Liver (tissue), 9 donors: ENCODE data around the gene MOSPD3. TPM values are rescaled to one million over a fixed set of nuclear protein-coding genes. Genes with fewer than 3 reads are reported as not detected.

Experiments used
- DNase-seq: peaks from one replicate; pipeline ENCODE4 v3.0.0-alpha.2; 2017; ENCODE audit warnings: low spot score
- H3K27ac ChIP-seq, 2 donors: one replicate each; pipeline ENCODE4 v1.7.0; 2013; ENCODE audit warnings: inconsistent platforms in 2 of 2, low read length in 2 of 2, control low read depth in 1 of 2, low read depth in 1 of 2, mild to moderate bottlenecking in 1 of 2
- H3K27me3 ChIP-seq, 4 donors: one replicate each; pipeline versions ENCODE4 v1.6.1 to v1.7.0; 2013; ENCODE audit warnings: low read length in 3 of 4, inconsistent platforms in 1 of 4, mild to moderate bottlenecking in 1 of 4, moderate library complexity in 1 of 4; ENCODE audit not compliant: control insufficient read depth in 4 of 4, insufficient read depth in 4 of 4
- H3K36me3 ChIP-seq, 4 donors: one replicate each; pipeline versions ENCODE4 v1.6.1 to v1.7.0; 2013; ENCODE audit warnings: low read length in 3 of 4, mild to moderate bottlenecking in 3 of 4, low read depth in 1 of 4, moderate library complexity in 1 of 4; ENCODE audit not compliant: control insufficient read depth in 4 of 4, insufficient read depth in 3 of 4
- H3K4me1 ChIP-seq, 4 donors: one replicate each; pipeline versions ENCODE4 v1.6.1 to v1.7.0; 2013; ENCODE audit warnings: low read length in 3 of 4, mild to moderate bottlenecking in 3 of 4, moderate library complexity in 1 of 4; ENCODE audit not compliant: control insufficient read depth in 4 of 4, insufficient read depth in 4 of 4
- H3K4me3 ChIP-seq, 3 donors: one replicate each; pipeline versions ENCODE4 v1.6.1 to v1.7.0; 2013; ENCODE audit warnings: low read length in 3 of 3, control low read depth in 1 of 3, low read depth in 1 of 3, mild to moderate bottlenecking in 1 of 3
- H3K9ac ChIP-seq, 2 donors: one replicate each; pipeline ENCODE4 v1.7.0; 2013; ENCODE audit warnings: low read length in 2 of 2, mild to moderate bottlenecking in 2 of 2, moderate library complexity in 2 of 2, control low read depth in 1 of 2, low read depth in 1 of 2
- H3K9me3 ChIP-seq, 4 donors: one replicate each; pipeline versions ENCODE4 v1.6.1 to v1.7.0; 2013; ENCODE audit warnings: low read length in 3 of 4; ENCODE audit not compliant: control insufficient read depth in 4 of 4
- EGR1 ChIP-seq, 2 donors: IDR thresholded peaks; 2 replicates each; pipeline ENCODE4 v1.6.1; 2016 to 2018; ENCODE audit warnings: antibody characterized with exemption in 2 of 2, low read depth in 2 of 2
- FOXA1 ChIP-seq: IDR thresholded peaks from 2 replicates; pipeline ENCODE4 v1.6.1; 2016; ENCODE audit warnings: antibody characterized with exemption
- HNF4A ChIP-seq, 2 donors: conservative IDR thresholded peaks; 2 replicates each; pipeline ENCODE4 v1.6.1; 2016; ENCODE audit warnings: antibody characterized with exemption in 2 of 2, mild to moderate bottlenecking in 2 of 2
- HNF4G ChIP-seq: IDR thresholded peaks from 2 replicates; pipeline ENCODE4 v1.6.1; 2016; ENCODE audit warnings: antibody characterized with exemption
- JUND ChIP-seq, 2 donors: IDR thresholded peaks; 2 replicates each; pipeline ENCODE4 v1.6.1; 2016; ENCODE audit warnings: antibody characterized with exemption in 2 of 2
- NR2F2 ChIP-seq: IDR thresholded peaks from 2 replicates; pipeline ENCODE4 v1.6.1; 2016; ENCODE audit warnings: antibody characterized with exemption
- RAD21 ChIP-seq, 2 donors: IDR thresholded peaks; 2 replicates each; pipeline ENCODE4 v1.6.1; 2016; ENCODE audit warnings: antibody characterized with exemption in 2 of 2, mild to moderate bottlenecking in 2 of 2
- RXRA ChIP-seq, 2 donors: IDR thresholded peaks; 2 replicates each; pipeline ENCODE4 v1.6.1; 2017 to 2018; ENCODE audit warnings: antibody characterized with exemption in 2 of 2, mild to moderate bottlenecking in 1 of 2
- SP1 ChIP-seq: IDR thresholded peaks from 2 replicates; pipeline ENCODE4 v1.6.1; 2018; ENCODE audit warnings: antibody characterized with exemption, mild to moderate bottlenecking
- TAF1 ChIP-seq: conservative IDR thresholded peaks from 2 replicates; pipeline ENCODE4 v1.6.1; 2016; ENCODE audit warnings: antibody characterized with exemption, mild to moderate bottlenecking
- WGBS: extraction: QIAGEN DNeasy Blood & Tissue Kit; methylation state at CpG from one replicate; pipeline ENCODE4 v1.1.7; 2013; 5-methylcytosine and 5-hydroxymethylcytosine counted together
- polyA plus RNA-seq, 2 donors: library from polyadenylated mRNA; stranded (reverse) in 1 of 2; unstranded in 1 of 2; fragments of 200-250 nt in 1 of 2; fragments of >200 nt in 1 of 2; fragmentation: Nextera tagmentation in 1 of 2; extraction: Ambion mirVana in 1 of 2; gene quantifications; one replicate each; pipeline versions ENCODE4 v1.2.1 to v1.2.3, GENCODE V29; 2013 to 2015
- total RNA-seq, 2 donors: library from RNA; depleted of rRNA; stranded (reverse); fragments of >200 nt; gene quantifications; one replicate each; pipeline ENCODE4 v1.2.3, GENCODE V29; 2014
- TF ChIP-seq, protein P1 (sequence below): IDR thresholded peaks from 2 replicates; pipeline ENCODE4 v1.6.1; 2016; ENCODE audit warnings: antibody characterized with exemption, mild to moderate bottlenecking
- TF ChIP-seq, protein P2 (sequence below): fragments of 150-350 bp; IDR thresholded peaks from 2 replicates; pipeline ENCODE4 v1.5.1; 2017; ENCODE audit warnings: improper control_type of control experiment, low read depth, low read length; ENCODE audit not compliant: missing input control
- TF ChIP-seq, protein P3 (sequence below): IDR thresholded peaks from 2 replicates; pipeline ENCODE4 v1.6.1; 2016; ENCODE audit warnings: antibody characterized with exemption
- donor health status: healthy.
- donor health status: healthy.
- donor health status: healthy.
- donor health status: healthy.
- donor health status: healthy.

Gene MOSPD3
- total and polyA plus RNA-seq, 4 donors = 3.5 to 15.7 (median 8.6) TPM

DNA sequence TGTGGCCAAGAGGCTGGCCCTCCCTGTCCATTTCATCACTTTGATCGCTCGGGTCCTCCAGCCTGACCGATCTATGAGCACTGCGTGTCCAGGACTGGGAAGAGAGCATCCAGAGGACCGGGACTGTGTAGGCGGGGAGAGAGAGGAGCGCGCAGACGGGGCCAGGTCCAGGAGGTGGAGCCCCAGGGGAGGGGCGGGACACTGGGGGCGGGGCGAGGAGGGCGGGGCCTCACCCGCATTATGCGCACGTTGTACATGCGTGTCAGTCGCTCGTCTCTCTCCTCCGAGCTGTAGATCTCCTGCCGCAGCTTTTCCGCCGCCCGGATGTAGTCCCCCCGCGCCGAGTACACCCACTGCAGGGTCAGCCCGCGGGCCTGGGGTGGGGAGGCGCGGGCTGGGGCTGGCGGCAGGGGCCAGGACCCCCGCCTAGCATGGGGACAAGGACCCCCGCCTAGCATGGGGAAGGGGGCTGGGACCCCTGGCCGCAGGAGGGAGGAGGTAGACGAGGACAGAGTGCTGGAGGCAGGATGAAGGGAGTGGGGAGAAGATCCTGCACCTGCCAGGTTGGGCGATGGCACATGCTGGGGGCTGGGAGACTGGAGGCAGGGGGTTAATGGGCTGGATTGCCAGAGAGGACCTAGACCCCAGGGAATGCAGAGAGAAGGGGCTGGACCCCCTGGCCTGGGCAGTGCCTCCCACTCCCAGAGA is 14.3 kb downstream of the MOSPD3 start:
- peaks cover 2 to 48% (median 37%) of the 10 kb centered on the region in 4 donors for H3K4me1 ChIP-seq
- H3K9me3 ChIP-seq = no peaks in the 10 kb centered on the region
- TF ChIP-seq FOXA1 (no peak), RAD21 (IDR thresholded peaks at IDR 0.05) (peak; percentile 22 to 32), RXRA (IDR thresholded peaks at IDR 0.05) (peak in 1 of 2 donors; percentile 31), SP1 (peak; percentile 25), HNF4A (conservative IDR thresholded peaks at IDR 0.05) (peak in 1 of 2 donors; percentile 63)
- TF ChIP-seq, protein P1, sequence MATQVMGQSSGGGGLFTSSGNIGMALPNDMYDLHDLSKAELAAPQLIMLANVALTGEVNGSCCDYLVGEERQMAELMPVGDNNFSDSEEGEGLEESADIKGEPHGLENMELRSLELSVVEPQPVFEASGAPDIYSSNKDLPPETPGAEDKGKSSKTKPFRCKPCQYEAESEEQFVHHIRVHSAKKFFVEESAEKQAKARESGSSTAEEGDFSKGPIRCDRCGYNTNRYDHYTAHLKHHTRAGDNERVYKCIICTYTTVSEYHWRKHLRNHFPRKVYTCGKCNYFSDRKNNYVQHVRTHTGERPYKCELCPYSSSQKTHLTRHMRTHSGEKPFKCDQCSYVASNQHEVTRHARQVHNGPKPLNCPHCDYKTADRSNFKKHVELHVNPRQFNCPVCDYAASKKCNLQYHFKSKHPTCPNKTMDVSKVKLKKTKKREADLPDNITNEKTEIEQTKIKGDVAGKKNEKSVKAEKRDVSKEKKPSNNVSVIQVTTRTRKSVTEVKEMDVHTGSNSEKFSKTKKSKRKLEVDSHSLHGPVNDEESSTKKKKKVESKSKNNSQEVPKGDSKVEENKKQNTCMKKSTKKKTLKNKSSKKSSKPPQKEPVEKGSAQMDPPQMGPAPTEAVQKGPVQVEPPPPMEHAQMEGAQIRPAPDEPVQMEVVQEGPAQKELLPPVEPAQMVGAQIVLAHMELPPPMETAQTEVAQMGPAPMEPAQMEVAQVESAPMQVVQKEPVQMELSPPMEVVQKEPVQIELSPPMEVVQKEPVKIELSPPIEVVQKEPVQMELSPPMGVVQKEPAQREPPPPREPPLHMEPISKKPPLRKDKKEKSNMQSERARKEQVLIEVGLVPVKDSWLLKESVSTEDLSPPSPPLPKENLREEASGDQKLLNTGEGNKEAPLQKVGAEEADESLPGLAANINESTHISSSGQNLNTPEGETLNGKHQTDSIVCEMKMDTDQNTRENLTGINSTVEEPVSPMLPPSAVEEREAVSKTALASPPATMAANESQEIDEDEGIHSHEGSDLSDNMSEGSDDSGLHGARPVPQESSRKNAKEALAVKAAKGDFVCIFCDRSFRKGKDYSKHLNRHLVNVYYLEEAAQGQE = peak; percentile 64
- TF ChIP-seq, protein P2, sequence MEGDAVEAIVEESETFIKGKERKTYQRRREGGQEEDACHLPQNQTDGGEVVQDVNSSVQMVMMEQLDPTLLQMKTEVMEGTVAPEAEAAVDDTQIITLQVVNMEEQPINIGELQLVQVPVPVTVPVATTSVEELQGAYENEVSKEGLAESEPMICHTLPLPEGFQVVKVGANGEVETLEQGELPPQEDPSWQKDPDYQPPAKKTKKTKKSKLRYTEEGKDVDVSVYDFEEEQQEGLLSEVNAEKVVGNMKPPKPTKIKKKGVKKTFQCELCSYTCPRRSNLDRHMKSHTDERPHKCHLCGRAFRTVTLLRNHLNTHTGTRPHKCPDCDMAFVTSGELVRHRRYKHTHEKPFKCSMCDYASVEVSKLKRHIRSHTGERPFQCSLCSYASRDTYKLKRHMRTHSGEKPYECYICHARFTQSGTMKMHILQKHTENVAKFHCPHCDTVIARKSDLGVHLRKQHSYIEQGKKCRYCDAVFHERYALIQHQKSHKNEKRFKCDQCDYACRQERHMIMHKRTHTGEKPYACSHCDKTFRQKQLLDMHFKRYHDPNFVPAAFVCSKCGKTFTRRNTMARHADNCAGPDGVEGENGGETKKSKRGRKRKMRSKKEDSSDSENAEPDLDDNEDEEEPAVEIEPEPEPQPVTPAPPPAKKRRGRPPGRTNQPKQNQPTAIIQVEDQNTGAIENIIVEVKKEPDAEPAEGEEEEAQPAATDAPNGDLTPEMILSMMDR = no peak
- peaks cover 11 to 33% (median 22%) of the 10 kb centered on the region in 4 donors for H3K36me3 ChIP-seq
- peak overlapping the region; percentile 85 to 90 for H3K27ac ChIP-seq
- peak overlapping the region in 1 of 2 donors; percentile 21 for H3K9ac ChIP-seq
- WGBS = 16% methylated on average over 37 of the region's 37 CpGs
- H3K4me3 ChIP-seq = no peak overlapping the region
- no peaks in the 10 kb centered on the region for H3K27me3 ChIP-seq
- DNase-seq = peak; percentile 94

DNA sequence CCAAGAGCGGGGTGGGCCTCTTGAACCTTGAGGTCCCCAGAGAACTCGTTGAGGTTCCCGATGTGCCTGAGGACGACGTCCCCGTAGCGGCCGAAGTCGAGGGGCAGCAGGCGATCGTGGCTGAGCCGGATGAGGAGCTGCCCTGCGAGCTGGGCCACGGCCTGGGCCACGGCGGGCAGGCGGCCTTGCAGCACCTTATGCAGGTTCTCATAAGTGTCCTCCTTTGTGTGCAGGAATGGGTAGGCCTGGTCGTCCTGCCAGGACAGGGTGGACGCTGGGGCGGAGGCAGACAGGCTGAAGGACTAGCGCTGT is 14.9 kb downstream of the MOSPD3 start:
- H3K27me3 ChIP-seq = no peaks in the 10 kb centered on the region
- 93% methylated on average over 21 of the region's 21 CpGs for WGBS
- DNase-seq = no peak
- peak overlapping the region; percentile 85 to 90 for H3K27ac ChIP-seq
- peaks cover 11 to 38% (median 27%) of the 10 kb centered on the region in 4 donors for H3K36me3 ChIP-seq
- peaks cover 2 to 43% (median 33%) of the 10 kb centered on the region in 4 donors for H3K4me1 ChIP-seq
- no peak overlapping the region for H3K4me3 ChIP-seq
- no peak overlapping the region for H3K9ac ChIP-seq
- no peaks in the 10 kb centered on the region for H3K9me3 ChIP-seq
- TF ChIP-seq RAD21 (IDR thresholded peaks at IDR 0.05) (no peak), TAF1 (no peak), RXRA (IDR thresholded peaks at IDR 0.05) (no peak), SP1 (no peak), NR2F2 (no peak), FOXA1 (no peak), JUND (IDR thresholded peaks at IDR 0.05) (no peak), EGR1 (IDR thresholded peaks at IDR 0.05; ENCODE audit: low read depth in 2 of 2) (no peak), HNF4G (no peak)
- TF ChIP-seq, protein P1 = no peak
- TF ChIP-seq, protein P2 = no peak
- TF ChIP-seq, protein P3, sequence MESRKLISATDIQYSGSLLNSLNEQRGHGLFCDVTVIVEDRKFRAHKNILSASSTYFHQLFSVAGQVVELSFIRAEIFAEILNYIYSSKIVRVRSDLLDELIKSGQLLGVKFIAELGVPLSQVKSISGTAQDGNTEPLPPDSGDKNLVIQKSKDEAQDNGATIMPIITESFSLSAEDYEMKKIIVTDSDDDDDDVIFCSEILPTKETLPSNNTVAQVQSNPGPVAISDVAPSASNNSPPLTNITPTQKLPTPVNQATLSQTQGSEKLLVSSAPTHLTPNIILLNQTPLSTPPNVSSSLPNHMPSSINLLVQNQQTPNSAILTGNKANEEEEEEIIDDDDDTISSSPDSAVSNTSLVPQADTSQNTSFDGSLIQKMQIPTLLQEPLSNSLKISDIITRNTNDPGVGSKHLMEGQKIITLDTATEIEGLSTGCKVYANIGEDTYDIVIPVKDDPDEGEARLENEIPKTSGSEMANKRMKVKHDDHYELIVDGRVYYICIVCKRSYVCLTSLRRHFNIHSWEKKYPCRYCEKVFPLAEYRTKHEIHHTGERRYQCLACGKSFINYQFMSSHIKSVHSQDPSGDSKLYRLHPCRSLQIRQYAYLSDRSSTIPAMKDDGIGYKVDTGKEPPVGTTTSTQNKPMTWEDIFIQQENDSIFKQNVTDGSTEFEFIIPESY = no peak
